GM12874 (cell line): ENCODE measurements around the gene HCN2.

Experiments used
- CTCF ChIP-seq: IDR thresholded peaks from 2 replicates; pipeline ENCODE4 v1.5.1; 2011; ENCODE audit warnings: low read depth, mild to moderate bottlenecking, control low read depth, low read length, moderate library complexity; ENCODE audit not compliant: insufficient read depth

The HCN2 gene

GRCh38 chr19:617551-618246 lies 28.0 kb downstream of the HCN2 start:
- no peak for TF ChIP-seq CTCF

- TF ChIP-seq CTCF = no peak
Measured at GRCh38 chr19:618247-618619, 28.6 kb downstream of the HCN2 start.

GRCh38 chr19:618674-619285 lies 29.1 kb downstream of the HCN2 start:
- no peak for TF ChIP-seq CTCF

GRCh38 chr19:619286-620002 lies 29.8 kb downstream of the HCN2 start:
- TF ChIP-seq CTCF = no peak

GRCh38 chr19:620166-620862 lies 30.6 kb downstream of the HCN2 start:
- TF ChIP-seq CTCF = no peak

GRCh38 chr19:621819-622218 lies 32.1 kb downstream of the HCN2 start:
- no peak for TF ChIP-seq CTCF

- TF ChIP-seq CTCF = no peak
Measured at GRCh38 chr19:622666-623065, 33.0 kb downstream of the HCN2 start.
